Retinal pigment epithelial cell (primary cell): Measurements from ENCODE around the gene ABHD17C.

Source experiments
- DNase-seq: peaks from one replicate; pipeline ENCODE4 v3.0.0-alpha.2; 2010; ENCODE audit warnings: low read depth
- H3K4me3 ChIP-seq: 2 replicates; pipeline ENCODE4 v1.5.1; 2011; ENCODE audit warnings: mild to moderate bottlenecking, low read length, control low read depth, moderate library complexity
- CTCF ChIP-seq: conservative IDR thresholded peaks from 2 replicates; pipeline ENCODE4 v1.5.1; 2011; ENCODE audit warnings: low read depth, low read length, control low read depth, inconsistent platforms

The ABHD17C gene

GRCh38 chr15:80736560-80736959, 41.5 kb downstream of the ABHD17C start:
- TF ChIP-seq CTCF: no peak
- DNase-seq: no peak
- no peak overlapping the region for H3K4me3 ChIP-seq

- no peak overlapping the region for H3K4me3 ChIP-seq
- no peak for TF ChIP-seq CTCF
- peak; percentile 22 for DNase-seq
These were observed 44.8 kb downstream of the ABHD17C start for GRCh38 chr15:80739919-80740318.

- no peak overlapping the region for H3K4me3 ChIP-seq
- no peak for TF ChIP-seq CTCF
- DNase-seq: no peak
These were observed 47.0 kb downstream of the ABHD17C start for GRCh38 chr15:80742081-80742480.

GRCh38 chr15:80743189-80743833, 48.2 kb downstream of the ABHD17C start:
- DNase-seq: no peak
- TF ChIP-seq CTCF: no peak
- H3K4me3 ChIP-seq: no peak overlapping the region

- H3K4me3 ChIP-seq: no peak overlapping the region
- TF ChIP-seq CTCF: no peak
- DNase-seq: no peak
These were observed 49.3 kb downstream of the ABHD17C start for GRCh38 chr15:80744415-80744814.

- no peak for TF ChIP-seq CTCF
- no peak for DNase-seq
- no peak overlapping the region for H3K4me3 ChIP-seq
These were observed 49.7 kb downstream of the ABHD17C start for GRCh38 chr15:80744826-80745225.

DNA sequence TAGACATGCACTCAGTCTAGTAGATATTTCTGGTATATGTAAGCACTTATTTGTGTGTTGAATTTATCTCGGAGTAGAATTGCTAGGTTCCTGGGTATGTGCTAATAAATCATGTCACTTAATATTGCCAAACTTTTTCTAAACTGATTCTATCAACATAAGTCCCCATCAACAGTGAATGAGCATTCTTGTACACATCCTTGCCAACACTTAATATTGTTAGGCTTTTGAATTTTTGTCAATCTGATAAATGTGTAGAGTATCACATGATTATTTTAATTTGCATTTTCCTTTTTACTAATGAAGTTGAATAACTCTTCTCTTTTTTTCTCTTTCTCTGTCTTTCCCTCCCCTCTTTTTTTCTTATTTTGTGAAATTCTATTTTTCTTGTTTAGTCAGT, 50.8 kb downstream of the ABHD17C start:
- DNase-seq: no peak
- no peak overlapping the region for H3K4me3 ChIP-seq
- TF ChIP-seq CTCF: no peak
